Endothelial cell of umbilical vein (primary cell): ENCODE data around the gene TREML4.

Experiments
- MYC ChIP-seq: IDR thresholded peaks from one replicate; pipeline ENCODE4 v1.6.1; 2011; ENCODE audit warnings: mild to moderate bottlenecking, low read depth, low read length
- POLR2A ChIP-seq: IDR thresholded peaks from 2 replicates; pipeline ENCODE4 v1.6.1; 2012; ENCODE audit warnings: low read depth, mild to moderate bottlenecking, control low read depth, low read length
- POLR2AphosphoS5 ChIP-seq: IDR thresholded peaks from 2 replicates; pipeline ENCODE4 v1.6.1; 2012; ENCODE audit warnings: low read depth, mild to moderate bottlenecking, control low read depth, low read length, moderate library complexity; ENCODE audit not compliant: insufficient read depth
- TF ChIP-seq, protein P1 (sequence below): IDR thresholded peaks from 2 replicates; pipeline ENCODE4 v1.6.1; 2011; ENCODE audit not compliant: insufficient read depth, insufficient read length
- TF ChIP-seq, protein P2 (sequence below), 2 donors: IDR thresholded peaks; 1 replicate in 1 of 2; 2 replicates in 1 of 2; pipeline ENCODE4 v1.5.1; 2011; ENCODE audit warnings: low read length in 2 of 2, mild to moderate bottlenecking in 2 of 2, moderate library complexity in 2 of 2, control low read depth in 1 of 2, inconsistent platforms in 1 of 2, low read depth in 1 of 2; ENCODE audit not compliant: insufficient read depth in 1 of 2; ENCODE audit errors: extremely low read depth in 1 of 2

DNA sequence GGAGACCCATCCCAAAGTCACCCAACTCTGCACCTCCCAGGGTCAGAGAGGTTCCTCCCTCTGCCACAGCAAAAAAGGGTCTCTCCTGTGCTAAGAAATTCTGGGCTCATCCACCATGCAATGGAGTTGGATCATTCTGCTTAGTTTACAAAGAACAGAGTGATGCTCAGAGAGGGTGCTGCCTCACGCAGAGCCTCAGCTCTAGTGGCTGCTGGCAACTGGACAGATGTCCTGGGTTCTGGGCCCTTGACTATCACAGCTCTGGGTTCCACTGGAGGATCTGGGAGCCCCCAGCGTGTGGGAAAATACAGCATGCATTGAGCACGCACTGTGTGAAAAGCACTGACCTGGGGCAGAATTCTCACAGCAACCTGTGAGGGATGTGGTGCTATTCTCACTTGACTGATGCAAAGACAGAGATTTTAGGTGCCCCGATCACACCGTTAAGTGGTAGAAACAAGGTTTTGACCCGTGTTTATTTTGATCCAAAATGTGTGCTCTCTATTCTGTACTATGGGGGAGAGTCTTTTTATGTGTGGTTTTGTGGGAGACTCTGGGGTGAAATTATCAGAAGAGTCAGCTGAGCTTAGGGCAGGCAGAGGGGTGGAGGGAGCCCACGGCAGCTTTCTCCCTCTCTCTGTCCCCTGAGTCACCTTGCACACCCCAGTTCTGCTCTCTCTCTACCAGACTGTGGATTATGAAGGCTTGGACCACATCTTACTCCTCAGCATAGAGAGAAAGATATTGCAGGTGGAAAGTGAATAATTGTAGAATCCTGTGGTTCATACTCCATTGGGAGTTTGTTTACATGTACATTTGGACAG lies 19.9 kb downstream of the TREML4 start:
- TF ChIP-seq, protein P1, sequence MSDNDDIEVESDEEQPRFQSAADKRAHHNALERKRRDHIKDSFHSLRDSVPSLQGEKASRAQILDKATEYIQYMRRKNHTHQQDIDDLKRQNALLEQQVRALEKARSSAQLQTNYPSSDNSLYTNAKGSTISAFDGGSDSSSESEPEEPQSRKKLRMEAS: no peak
- no peak for TF ChIP-seq POLR2A
- no peak for TF ChIP-seq POLR2AphosphoS5
- TF ChIP-seq MYC: no peak
- TF ChIP-seq, protein P2, sequence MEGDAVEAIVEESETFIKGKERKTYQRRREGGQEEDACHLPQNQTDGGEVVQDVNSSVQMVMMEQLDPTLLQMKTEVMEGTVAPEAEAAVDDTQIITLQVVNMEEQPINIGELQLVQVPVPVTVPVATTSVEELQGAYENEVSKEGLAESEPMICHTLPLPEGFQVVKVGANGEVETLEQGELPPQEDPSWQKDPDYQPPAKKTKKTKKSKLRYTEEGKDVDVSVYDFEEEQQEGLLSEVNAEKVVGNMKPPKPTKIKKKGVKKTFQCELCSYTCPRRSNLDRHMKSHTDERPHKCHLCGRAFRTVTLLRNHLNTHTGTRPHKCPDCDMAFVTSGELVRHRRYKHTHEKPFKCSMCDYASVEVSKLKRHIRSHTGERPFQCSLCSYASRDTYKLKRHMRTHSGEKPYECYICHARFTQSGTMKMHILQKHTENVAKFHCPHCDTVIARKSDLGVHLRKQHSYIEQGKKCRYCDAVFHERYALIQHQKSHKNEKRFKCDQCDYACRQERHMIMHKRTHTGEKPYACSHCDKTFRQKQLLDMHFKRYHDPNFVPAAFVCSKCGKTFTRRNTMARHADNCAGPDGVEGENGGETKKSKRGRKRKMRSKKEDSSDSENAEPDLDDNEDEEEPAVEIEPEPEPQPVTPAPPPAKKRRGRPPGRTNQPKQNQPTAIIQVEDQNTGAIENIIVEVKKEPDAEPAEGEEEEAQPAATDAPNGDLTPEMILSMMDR (IDR thresholded peaks at IDR 0.05; ENCODE audit: extremely low read depth in 1 of 2, insufficient read depth in 1 of 2, low read depth in 1 of 2, low read length in 2 of 2): no peak
